COR-L47 (cell line): ENCODE results near the gene CEND1.
A peak's percentile ranks its signal among the peaks of the same experiment; 100 is the strongest.

Experiments
- DNase-seq: peaks from one replicate; lab custom pipeline; 2025; lab: John Stamatoyannopoulos, UW

CEND1 gene

GRCh38 chr11:827146-827896 is 37.4 kb upstream of the CEND1 start:
- no peak for DNase-seq

GRCh38 chr11:826836-827145 is 36.9 kb upstream of the CEND1 start:
- no peak for DNase-seq

DNA sequence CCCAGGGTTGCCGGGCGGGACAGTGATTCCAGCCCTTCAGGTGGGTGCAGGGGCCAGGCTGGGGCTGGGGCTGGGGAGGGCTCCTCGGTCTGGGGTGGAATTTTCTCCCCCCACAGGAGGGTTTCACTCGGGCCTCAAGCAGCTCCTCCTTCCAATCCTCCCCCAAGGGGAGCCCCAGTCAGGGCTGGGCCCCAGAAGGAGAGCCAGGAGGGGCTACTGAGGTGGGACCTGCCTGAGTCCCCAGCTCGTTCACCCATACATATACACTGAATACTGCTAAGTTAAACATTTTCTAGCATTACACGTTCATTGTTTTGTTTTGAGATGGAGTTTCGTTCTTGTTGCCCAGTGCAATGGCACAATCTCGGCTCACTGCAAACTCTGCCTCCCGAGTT is 36.3 kb upstream of the CEND1 start:
- DNase-seq = no peak

DNA sequence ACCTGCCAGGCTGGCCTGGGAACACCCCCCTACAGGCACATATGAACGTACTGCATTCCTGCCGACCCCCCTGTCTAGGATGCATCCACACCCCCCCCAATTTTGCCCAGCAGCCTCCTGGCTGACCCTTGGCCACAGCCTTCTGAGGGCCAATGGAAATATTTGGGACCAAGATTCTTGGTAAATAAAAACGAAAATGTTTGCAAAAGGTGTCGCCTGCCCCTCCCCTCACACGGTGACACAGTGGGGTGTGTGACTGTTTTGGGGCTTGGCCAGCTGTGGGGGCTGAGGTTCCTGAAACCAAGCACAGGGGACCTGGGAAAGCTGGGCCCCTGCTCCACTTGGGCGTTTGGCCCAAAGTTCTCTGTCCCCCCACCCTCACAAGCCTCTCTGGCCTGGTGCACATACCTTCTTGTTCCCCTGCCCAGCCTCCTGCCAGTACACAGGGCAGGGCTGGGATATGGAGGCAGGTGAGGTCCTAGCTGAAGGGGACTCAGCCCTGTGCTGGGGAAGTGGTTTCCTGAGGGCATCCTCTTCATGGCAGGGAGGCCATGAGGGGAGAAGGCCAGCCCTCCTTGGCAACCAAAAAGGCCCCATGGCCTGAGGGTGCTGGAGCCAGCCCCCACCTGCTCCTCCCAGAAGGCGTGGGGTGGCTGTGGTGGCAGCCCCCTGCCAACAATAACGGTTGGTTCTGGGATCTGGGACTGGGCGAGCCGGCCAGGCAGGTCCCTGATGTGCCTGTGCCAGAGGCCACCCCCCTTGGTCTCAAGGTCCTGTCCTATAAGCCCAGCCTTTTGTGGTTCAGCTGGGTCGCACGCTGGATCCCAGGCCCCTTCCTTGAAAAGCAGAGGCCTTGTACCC is 35.7 kb upstream of the CEND1 start:
- DNase-seq = no peak

DNA sequence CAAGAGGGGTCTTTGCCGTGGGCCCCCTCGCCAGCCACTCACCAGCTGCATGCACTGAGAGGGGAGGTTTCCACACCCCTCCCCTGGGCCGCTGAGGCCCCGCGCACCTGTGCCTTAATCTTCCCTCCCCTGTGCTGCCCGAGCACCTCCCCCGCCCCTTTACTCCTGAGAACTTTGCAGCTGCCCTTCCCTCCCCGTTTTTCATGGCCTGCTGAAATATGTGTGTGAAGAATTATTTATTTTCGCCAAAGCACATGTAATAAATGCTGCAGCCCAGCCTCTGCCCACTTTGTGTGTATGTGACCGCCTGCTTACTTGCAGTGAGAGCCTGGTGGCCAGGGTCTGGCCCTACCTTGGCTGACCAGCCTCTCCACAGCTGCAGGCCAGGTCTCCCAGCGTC is 35.1 kb upstream of the CEND1 start:
- DNase-seq = no peak

GRCh38 chr11:824292-824880 is 34.5 kb upstream of the CEND1 start:
- DNase-seq = no peak

DNA sequence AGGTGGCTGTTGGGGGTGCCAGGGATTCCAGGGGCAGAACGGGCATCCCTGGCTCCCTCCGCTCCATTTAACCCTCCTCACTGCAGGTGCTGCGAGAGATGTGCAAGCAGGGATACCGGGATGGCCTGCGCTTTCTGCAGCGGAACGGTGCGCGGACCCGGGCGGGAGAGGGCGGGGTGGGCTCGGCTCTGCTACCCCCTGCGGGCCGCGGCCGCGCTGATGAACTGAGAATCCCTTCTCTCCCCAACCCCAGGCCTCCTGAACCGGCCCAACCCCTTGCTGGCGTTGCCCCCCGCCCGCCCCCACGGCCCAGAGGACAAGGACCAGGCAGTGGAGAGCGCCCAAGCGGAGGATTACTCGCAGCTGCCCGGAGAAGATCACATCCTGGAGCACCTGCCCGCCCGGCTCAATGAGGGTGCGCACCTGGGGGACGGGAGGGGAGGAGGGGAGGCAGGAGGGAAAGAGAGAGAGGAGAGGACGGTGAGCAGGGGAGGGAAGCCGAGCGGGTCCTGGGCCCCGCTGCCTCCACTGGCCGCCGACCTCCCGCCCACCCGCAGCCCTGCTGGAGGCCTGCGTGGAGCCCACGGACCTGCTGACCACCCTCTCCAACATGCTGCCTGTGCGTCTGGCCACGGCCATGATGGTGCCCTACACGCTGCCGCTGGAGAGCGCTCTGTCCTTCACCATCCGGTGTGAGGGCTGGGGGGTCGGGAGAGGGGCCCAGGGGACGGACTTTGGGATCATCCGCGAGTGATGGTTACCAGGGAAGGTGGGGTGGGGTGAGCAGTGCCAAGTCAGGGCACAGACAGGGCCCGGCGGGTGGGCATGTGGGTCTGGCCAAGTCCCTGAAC is 33.8 kb upstream of the CEND1 start:
- no peak for DNase-seq

DNA sequence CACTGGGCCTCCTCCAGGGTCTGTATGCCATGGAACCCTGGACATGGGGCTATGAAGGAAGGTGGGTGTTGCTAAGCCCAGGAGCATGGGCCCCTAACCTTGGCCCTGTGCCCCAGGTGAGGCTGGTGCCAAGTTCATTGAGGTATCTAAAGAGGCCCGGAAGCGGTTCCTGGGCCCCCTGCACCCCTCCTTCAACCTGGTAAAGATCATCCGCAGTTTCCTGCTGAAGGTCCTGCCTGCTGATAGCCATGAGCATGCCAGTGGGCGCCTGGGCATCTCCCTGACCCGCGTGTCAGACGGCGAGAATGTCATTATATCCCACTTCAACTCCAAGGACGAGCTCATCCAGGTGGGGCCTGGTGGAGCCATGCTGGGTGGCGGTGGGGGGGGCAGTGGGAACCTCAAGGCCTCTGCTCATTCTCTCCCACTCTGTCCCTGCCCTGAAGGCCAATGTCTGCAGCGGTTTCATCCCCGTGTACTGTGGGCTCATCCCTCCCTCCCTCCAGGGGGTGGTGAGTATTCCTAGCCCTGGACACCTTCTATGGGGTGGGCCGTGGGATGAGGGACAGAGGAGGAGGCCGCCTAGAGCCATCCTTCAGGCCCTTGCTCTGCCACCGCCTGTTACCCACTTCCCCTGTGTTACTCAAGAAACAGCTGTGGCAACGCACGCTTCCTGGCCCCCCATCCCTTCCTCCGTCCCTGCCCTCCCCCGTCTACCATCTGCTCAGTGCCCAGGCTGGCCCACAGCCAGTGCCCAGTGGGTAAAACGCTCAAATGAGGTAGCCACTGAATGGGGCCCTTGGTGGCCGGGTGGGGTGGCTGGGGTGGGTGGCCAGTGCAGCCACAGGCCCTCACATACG is 31.9 kb upstream of the CEND1 start:
- DNase-seq = no peak

- no peak for DNase-seq
These were observed 31.0 kb upstream of the CEND1 start for GRCh38 chr11:820655-821511.

DNA sequence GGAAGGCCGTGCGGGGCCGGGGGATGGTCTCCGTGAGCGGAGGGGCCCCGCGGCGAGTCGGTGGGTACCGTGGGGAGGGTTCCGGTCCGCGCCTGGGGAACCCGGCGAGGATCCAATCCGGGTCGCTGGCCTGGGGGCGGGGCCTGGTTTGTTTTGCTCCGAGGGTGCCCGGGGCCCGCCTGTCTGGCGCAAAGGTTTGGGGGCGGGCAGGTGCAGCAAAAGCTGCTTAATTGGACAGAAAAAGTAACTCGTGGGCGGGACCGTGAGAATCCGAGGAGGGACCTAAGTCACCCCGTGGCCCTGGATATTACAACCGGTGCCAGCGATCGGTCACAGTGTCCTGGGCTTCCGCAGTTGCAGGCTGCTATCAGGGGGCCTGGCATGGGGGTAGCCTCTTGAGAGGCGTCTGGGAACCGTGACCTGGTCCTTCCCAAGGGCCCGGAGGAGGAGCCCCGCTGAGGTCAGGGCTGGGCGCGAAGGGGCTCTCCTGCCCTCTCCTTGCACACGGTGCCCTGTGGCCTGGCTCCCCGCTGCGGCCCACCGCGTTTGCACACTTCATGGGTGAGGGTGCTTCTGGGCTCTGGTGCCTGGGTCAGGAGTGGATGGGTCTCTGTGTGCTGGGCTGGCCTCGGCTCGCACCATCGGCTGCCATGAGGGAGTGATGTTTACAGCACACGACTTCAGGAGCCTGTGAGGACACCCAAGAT is 30.2 kb upstream of the CEND1 start:
- DNase-seq = peak; percentile 82

DNA sequence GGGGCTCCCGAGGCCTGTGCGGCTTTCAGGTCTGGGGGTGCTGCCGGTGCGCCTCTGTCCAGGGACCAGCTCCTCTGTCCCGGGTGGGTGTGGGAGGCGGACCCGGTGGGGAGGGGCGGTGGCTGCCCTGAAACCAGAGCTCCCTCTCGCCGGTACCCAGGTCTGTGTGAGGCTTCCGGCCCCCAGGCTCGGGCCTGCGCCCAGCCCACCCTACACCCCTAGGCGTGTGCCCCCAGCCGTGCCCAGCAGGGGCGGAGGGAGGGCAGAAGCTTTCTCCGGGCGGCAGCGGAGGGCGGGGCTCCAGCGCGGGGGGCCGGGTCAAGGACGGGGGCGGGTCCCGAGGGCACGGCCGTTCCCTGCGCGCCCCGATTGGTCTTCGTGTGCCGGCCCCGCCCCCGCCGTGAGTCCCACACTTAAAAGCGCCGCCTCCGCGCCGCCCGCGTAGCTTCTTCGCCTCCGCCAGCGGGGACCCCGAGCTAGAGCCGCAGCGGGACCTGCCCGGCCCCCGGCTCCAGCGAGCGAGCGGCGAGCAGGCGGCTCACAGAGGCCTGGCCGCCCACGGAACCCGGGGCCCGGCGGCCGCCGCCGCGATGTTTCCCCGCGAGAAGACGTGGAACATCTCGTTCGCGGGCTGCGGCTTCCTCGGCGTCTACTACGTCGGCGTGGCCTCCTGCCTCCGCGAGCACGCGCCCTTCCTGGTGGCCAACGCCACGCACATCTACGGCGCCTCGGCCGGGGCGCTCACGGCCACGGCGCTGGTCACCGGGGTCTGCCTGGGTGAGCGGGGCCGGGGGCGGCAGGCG is 29.4 kb upstream of the CEND1 start:
- DNase-seq = peak; percentile 92

DNA sequence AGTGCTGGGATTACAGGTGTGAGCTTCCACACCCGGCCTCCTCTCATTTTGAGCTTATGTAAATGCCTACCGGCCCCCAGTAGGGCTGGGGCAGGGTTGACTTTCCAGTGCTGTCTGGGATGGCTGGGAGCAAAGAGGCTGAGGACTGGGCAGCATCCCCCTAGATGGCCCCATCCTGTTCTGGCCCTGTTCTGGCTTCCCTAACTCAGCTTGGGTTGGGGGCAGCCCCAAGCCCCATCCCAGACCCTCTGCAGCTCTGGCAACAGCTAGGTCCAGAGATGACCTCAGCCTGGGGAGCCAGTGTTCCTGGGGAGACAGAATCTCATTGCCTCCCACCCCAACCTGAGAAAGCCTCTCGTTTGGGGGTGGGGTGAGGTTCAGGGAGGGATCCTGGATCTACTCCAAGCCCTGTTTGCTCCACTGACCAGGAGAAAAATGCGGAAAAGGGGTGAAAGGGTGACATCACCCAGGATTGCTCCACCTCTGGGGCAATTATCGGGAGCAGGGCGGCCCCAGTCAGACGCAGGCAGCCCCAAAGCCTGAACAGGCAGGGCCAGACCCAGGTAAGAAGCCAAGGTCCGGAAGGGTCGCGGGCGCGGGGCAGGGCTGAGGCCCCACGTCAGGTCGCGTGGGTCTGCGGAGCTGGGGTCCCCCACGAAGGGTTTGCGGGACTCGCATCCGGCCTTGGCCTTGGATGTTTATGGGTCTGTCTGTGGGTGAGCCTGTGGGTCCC is 28.7 kb upstream of the CEND1 start, which contains the start of gene PNPLA2:
PNPLA2 (plus strand) TSS at position 519 of the 733 bp plus-strand sequence. CDS start 805 bp downstream, outside the sequence.
- no peak for DNase-seq

GRCh38 chr11:816433-816779 is 26.5 kb upstream of the CEND1 start:
- no peak for DNase-seq

DNA sequence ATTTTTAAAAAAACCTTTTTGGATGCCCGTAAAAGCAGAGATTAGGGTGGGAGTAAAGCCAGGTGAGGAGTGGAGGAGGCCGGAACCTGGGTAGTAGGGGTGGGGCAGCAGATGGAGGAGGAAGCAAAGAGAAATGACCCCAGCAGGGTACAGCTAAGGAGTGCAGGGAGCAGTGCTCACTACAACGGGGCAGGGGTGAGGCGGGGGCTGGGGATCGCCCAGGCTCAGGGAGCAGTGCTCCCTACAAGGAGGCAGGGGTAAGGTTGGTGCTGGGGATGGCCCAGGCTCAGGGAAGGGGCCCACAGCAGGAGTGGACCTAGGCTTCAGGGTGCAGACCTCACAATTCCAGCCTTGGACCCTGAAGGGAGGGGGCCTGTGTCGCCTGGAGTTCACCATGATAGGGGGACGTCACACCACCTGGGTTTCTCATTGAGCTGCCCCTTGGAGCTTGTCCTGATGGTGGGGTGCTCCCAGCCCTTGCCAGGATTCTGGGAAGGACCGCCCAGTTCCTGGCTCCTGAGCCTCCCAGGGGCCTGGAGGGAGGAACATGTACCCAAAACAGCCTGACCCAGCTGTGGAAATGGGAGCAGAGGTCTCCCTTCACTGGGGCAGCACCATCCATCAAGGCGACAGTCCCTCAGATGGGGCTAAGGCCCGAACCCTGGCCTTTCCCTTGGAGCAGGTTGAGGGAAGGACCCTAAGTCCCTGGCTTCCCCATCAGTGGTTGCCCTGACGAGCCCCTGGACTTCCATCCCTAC is 26.0 kb upstream of the CEND1 start:
- DNase-seq = no peak

GRCh38 chr11:813456-814096 is 23.7 kb upstream of the CEND1 start:
- DNase-seq = no peak

DNA sequence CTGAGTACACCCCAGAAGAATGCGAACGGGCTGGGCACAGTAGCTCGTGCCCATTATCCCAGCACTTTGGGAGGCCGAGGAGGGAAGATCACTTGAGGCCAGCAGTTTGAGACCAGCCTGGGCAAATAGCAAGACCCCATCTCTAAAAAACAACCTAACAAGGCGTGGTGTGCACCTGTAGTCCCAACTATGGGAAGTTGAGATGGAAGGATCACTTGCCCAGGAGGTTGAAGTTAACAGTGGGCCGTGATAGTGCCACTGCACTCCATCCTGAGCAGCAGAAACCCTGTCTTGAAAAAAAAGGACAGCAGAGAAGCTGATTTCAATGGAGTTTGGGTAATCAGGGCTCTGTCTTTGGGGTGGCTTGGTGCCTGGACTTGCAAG is 23.2 kb upstream of the CEND1 start:
- no peak for DNase-seq

- no peak for DNase-seq
These were observed 22.5 kb upstream of the CEND1 start for GRCh38 chr11:812390-812789.
